Chondrocyte (in vitro differentiated cells): ENCODE results near the gene GFRA1. TPM values are rescaled to one million over a fixed set of nuclear protein-coding genes. Genes with fewer than 3 reads are reported as not detected.

Source experiments
- DNase-seq: peaks from one replicate; pipeline ENCODE4 v3.0.0; 2021; ENCODE audit warnings: mixed read lengths, low spot score
- H3K27ac Mint-ChIP-seq: one replicate; pipeline ENCODE4 v1.8.0; 2021; ENCODE audit warnings: mild to moderate bottlenecking, moderate library complexity, mixed read lengths; ENCODE audit not compliant: unreplicated experiment
- H3K27me3 Mint-ChIP-seq: 2 replicates; pipeline ENCODE4 v1.8.0; 2021; ENCODE audit warnings: low read depth, mixed read lengths
- H3K36me3 Mint-ChIP-seq: 2 replicates; pipeline ENCODE4 v1.8.0; 2021; ENCODE audit warnings: low read depth, mixed read lengths
- H3K4me1 Mint-ChIP-seq: 2 replicates; pipeline ENCODE4 v1.8.0; 2021; ENCODE audit warnings: low read depth, mild to moderate bottlenecking, mixed read lengths
- H3K4me3 Mint-ChIP-seq: one replicate; pipeline ENCODE4 v1.8.0; 2021; ENCODE audit warnings: mild to moderate bottlenecking, moderate library complexity, mixed read lengths; ENCODE audit not compliant: unreplicated experiment
- H3K9me3 Mint-ChIP-seq: 2 replicates; pipeline ENCODE4 v1.8.0; 2021; ENCODE audit warnings: low read depth, mixed read lengths
- total RNA-seq: library from RNA; stranded (reverse); gene quantifications from 3 replicates; pipeline ENCODE4 v1.2.1, GENCODE V29; 2021
- TF ChIP-seq, protein P1 (sequence below): fragments of 200-600 bp; sonication (generic); IDR thresholded peaks from 2 replicates; pipeline ENCODE4 v1.5.0; 2021; ENCODE audit warnings: antibody characterized with exemption, mild to moderate bottlenecking, moderate library complexity

Gene GFRA1
- total RNA-seq, 1 donor from 2014 or later: 79.7 TPM

DNA sequence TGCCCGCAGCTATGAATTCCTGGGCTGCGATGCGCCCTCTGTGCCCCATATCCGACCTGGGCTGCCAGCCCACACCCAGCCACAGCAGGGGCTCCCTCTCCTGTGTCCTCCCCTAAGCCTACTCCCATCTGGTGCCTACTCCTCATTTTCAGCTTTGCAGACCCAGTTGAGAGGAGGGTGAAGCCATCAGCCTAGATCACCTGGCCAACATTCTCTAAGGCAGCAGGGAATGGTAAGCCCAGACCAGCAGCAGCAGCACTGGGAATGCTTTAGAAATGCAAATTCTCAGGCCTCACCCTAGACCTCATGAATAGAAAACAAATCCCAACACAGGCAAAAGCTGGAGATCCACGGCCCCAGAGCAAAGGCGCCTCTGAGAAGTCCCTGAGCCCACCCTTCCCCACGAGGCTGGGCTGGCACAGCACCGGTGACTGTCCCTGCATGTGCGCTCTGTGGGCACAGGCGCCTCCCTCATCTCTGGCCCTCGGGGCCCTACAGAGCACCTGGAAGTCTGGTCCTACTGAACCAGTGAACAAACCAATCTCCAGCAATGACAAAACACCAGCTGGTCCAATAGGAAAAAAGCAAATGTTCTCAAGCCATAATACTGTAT, 161.4 kb downstream of the GFRA1 start:
- no peaks in the 10 kb centered on the region for H3K36me3 Mint-ChIP-seq
- H3K4me3 Mint-ChIP-seq: no peak overlapping the region
- H3K4me1 Mint-ChIP-seq: no peaks in the 10 kb centered on the region
- no peaks in the 10 kb centered on the region for H3K9me3 Mint-ChIP-seq
- no peaks in the 10 kb centered on the region for H3K27me3 Mint-ChIP-seq
- H3K27ac Mint-ChIP-seq: no peak overlapping the region
- no peak for DNase-seq
- TF ChIP-seq, protein P1, sequence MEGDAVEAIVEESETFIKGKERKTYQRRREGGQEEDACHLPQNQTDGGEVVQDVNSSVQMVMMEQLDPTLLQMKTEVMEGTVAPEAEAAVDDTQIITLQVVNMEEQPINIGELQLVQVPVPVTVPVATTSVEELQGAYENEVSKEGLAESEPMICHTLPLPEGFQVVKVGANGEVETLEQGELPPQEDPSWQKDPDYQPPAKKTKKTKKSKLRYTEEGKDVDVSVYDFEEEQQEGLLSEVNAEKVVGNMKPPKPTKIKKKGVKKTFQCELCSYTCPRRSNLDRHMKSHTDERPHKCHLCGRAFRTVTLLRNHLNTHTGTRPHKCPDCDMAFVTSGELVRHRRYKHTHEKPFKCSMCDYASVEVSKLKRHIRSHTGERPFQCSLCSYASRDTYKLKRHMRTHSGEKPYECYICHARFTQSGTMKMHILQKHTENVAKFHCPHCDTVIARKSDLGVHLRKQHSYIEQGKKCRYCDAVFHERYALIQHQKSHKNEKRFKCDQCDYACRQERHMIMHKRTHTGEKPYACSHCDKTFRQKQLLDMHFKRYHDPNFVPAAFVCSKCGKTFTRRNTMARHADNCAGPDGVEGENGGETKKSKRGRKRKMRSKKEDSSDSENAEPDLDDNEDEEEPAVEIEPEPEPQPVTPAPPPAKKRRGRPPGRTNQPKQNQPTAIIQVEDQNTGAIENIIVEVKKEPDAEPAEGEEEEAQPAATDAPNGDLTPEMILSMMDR: no peak

DNA sequence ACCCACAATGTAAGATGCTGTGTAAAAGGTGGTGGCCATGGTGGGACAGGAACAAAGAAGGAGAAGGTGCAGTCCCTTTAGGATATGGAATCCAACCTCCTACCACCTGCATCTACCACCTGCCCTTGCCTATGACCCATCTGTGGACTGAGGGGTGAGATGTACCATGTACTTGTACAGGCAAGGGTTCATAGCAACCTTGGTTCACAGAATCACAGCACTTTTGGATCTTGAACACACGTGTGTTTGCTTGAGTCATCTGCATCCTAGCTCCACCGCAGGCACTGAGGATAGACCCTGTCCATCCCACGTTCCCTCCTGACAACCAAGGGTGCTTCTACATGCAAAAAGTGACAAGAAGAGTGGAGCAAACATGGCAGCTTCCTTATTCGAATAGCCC, 162.3 kb downstream of the GFRA1 start:
- TF ChIP-seq, protein P1: no peak
- H3K36me3 Mint-ChIP-seq: no peaks in the 10 kb centered on the region
- no peak for DNase-seq
- no peaks in the 10 kb centered on the region for H3K4me1 Mint-ChIP-seq
- H3K27ac Mint-ChIP-seq: no peak overlapping the region
- no peaks in the 10 kb centered on the region for H3K9me3 Mint-ChIP-seq
- H3K27me3 Mint-ChIP-seq: no peaks in the 10 kb centered on the region
- no peak overlapping the region for H3K4me3 Mint-ChIP-seq

DNA sequence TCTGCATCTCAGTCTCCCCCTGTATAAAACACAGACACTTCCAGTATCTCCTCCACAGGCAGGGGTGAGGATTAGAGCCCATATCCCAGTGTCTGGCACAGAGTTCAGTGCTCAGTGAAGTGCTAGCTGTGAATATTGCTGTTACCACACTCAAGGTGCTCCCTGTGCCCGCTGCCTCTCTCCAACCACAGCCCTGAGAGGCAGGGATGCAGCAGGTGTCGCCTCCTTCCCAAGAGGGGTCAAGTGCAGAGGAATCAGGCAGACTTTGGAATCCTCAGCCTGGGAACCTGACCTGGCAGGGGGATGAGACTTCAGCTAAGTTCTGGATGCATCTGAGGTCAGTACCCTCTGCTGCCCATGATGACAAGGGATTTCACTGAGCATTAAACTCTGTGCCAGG, 163.1 kb downstream of the GFRA1 start:
- no peak for DNase-seq
- H3K27ac Mint-ChIP-seq: no peak overlapping the region
- no peak overlapping the region for H3K4me3 Mint-ChIP-seq
- H3K36me3 Mint-ChIP-seq: no peaks in the 10 kb centered on the region
- peaks cover 5% of the 10 kb centered on the region for H3K4me1 Mint-ChIP-seq
- no peaks in the 10 kb centered on the region for H3K9me3 Mint-ChIP-seq
- H3K27me3 Mint-ChIP-seq: no peaks in the 10 kb centered on the region
- TF ChIP-seq, protein P1: no peak

DNA sequence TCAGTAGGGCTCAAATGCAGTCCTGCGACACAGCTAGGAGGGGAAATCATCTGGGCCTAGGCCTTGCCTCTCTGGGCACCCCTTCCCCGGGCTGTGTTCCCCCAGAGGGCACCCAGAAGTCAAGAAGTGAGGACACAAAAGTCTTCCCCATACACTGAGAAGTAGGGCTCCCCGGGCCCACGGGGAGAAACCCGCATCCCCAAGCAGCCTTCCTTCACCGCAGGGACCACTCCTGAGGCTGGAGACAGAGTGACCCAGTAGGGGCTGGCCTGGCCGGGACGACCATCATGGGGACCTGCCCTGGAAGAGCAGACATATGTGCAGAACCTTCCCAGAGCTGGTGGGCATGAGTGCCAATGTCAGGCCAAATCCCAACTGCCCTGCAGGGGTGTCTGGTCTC, 163.5 kb downstream of the GFRA1 start:
- Mint-ChIP-seq H3K27me3 (no peaks in the 10 kb centered on the region), H3K36me3 (no peaks in the 10 kb centered on the region), H3K4me1 (peaks cover 5% of the 10 kb centered on the region), H3K4me3 (no peak overlapping the region), H3K27ac (no peak overlapping the region), H3K9me3 (no peaks in the 10 kb centered on the region)
- TF ChIP-seq, protein P1: no peak
- DNase-seq: no peak

DNA sequence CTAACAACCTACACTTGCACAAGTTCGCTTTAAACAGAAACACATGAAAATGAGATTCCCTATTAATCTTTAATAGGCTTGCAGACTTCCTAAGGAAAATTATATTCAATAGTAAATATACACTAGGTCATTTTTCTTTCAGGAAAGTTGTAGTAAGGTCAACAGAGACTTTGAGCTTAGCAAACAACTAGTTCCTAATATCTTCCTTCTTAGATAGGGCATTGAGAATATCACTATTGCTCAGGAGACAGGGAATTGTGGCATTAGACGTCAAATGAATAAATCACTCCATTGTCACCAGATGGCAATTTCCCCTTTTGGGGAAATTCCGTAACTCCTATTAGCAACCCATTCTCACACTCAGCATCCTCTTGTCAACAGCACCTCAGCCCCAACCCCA, 164.9 kb downstream of the GFRA1 start:
- no peak overlapping the region for H3K4me3 Mint-ChIP-seq
- DNase-seq: no peak
- H3K9me3 Mint-ChIP-seq: no peaks in the 10 kb centered on the region
- peaks cover 5% of the 10 kb centered on the region for H3K4me1 Mint-ChIP-seq
- TF ChIP-seq, protein P1: no peak
- no peak overlapping the region for H3K27ac Mint-ChIP-seq
- no peaks in the 10 kb centered on the region for H3K36me3 Mint-ChIP-seq
- H3K27me3 Mint-ChIP-seq: no peaks in the 10 kb centered on the region
